GM12864 (cell line): ENCODE results near the gene ATP6V0E1.

Experiments used
- DNase-seq: peaks from one replicate; pipeline ENCODE4 v3.0.0-alpha.2; 2011; ENCODE audit warnings: low read depth
- H3K4me3 ChIP-seq: 2 replicates; pipeline ENCODE4 v1.5.1; 2011; ENCODE audit warnings: mild to moderate bottlenecking, low read depth, low read length, control low read depth
- CTCF ChIP-seq: IDR thresholded peaks from 2 replicates; pipeline ENCODE4 v1.5.1; 2011; ENCODE audit warnings: low read depth, mild to moderate bottlenecking, moderate library complexity, low read length, control low read depth, inconsistent platforms; ENCODE audit errors: missing control alignments

The ATP6V0E1 gene

DNA sequence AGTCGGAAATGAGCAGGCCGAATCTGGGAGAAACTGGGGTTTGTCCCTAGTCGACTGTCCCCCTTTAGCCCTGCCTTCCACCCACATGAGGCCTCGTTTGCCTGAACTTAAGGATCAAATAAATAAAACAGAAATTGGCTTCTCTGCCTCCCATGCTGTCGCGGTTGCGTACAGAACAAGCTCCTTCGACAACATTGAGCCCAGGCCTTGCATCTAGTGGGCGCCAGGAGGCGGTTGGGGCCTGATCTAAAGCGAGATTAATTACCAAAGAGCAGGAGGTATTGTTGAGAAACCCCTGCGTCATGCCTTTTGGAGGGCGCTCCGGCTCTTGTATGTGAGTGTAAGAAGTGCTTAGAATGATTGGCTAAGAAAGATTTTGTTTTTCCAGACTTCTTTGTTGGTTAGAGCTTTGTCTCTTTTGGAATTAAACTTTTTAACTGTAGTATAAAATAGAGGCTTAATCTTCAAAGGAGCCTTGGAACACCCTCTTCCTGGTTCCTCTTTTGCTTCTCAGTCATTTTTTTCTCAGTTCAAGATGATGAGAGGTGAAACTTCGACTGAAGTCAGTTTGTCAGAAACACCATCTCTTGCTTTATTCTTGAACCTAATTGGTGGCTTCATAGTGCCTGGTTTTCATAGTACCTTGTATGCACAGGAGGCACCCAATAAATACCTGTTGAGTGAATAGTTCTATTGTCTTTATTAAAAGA lies 828 bp downstream of the ATP6V0E1 start:
- peak overlapping the region; percentile 91 for H3K4me3 ChIP-seq
- peak; percentile 61 for TF ChIP-seq CTCF
- DNase-seq, result peak; percentile 68

- H3K4me3 ChIP-seq, result peak overlapping the region; percentile 24
- DNase-seq, result no peak
- TF ChIP-seq CTCF, result no peak
These were observed 2.0 kb downstream of the ATP6V0E1 start for GRCh38 chr5:172985596-172985995.

- no peak overlapping the region for H3K4me3 ChIP-seq
- TF ChIP-seq CTCF, result no peak
- no peak for DNase-seq
These were observed 4.7 kb downstream of the ATP6V0E1 start for GRCh38 chr5:172988276-172988675.

- H3K4me3 ChIP-seq, result no peak overlapping the region
- no peak for DNase-seq
- no peak for TF ChIP-seq CTCF
These were observed 7.2 kb downstream of the ATP6V0E1 start for GRCh38 chr5:172990776-172991175.

DNA sequence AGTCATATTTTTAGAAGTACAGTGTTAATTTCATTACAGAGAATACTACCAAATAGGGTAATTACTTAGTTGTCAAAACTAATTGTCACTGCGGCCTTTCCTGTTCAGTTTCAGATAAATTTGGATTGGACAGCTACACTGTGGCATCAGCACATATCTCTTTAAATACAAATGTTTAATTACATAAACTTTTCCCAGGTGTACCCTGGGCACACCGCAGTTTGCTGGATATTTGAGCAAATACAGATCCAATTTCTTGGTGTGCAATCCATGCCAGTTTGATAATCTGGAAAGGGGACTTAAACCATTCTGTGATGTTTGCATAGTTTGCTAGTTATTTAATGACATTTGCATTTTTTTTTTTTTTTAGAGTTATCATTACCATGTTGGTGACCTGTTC lies 10.8 kb downstream of the ATP6V0E1 start:
- DNase-seq, result no peak
- H3K4me3 ChIP-seq, result no peak overlapping the region
- no peak for TF ChIP-seq CTCF

- TF ChIP-seq CTCF, result no peak
- no peak for DNase-seq
- H3K4me3 ChIP-seq, result no peak overlapping the region
These were observed 15.9 kb downstream of the ATP6V0E1 start for GRCh38 chr5:172999372-172999973.

DNA sequence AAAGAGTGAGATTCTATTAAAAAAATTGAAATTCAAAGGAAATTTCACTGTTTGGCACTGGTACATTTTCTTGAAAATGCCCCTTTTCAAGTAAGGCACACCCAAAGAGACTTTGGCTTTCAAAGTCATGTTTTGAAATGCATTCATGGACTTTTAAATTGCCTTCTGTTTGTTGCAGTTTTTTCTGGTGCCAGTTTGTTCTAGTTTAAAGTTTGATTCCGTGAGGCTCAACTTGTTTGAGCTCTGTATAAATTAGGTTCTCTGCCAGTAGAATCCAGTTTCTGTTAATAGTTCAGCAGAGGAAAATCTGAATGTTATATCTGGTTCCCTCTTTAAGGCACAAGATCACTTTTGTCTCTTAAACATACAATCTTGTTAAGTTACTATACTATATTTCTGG lies 16.4 kb downstream of the ATP6V0E1 start:
- DNase-seq, result no peak
- H3K4me3 ChIP-seq, result no peak overlapping the region
- TF ChIP-seq CTCF, result no peak
